K562 (cell line): Measurements from ENCODE around the gene CDCA5. TPM values are rescaled to one million over a fixed set of nuclear protein-coding genes. Genes with fewer than 3 reads are reported as not detected.

ENCODE experiments used
- ATAC-seq: fragments of 200-7000 bp; cut with Tn5 transposase; 3 replicates; pipeline ENCODE4 v1.9.1; 2020; ENCODE audit warnings: moderate library complexity
- BruUV-seq: library from RNA; stranded (reverse); fragments of 400-500 nt; replicated peaks from 2 replicates; lab custom pipeline; 2021; lab: Mats Ljungman, UMichigan
- CTCF ChIA-PET: fragments of 300-600 bp; formaldehyde crosslinking; extraction: SDS; loops from one replicate; lab custom pipeline; 2021; ENCODE audit warnings: low intra/inter-chr PET ratio; lab: Yijun Ruan, JAX
- POLR2A ChIA-PET: fragments of 300-600, 350-650 bp; sonication (Branson Sonifier 250); formaldehyde crosslinking; extraction: SDS; loops from one replicate; lab custom pipeline; 2021; ENCODE audit warnings: antibody characterized with exemption, inconsistent platforms; lab: Yijun Ruan, JAX
- DNase-seq, 4 experiments: peaks; one replicate each; pipeline versions ENCODE4 v3.0.0 to v3.0.0-alpha.2; 2011 to 2018; ENCODE audit warnings: low spot score in 3 of 4, mixed read lengths in 3 of 4; ENCODE audit errors: extremely low read depth in 1 of 4
- FAIRE-seq: peaks from 2 replicates; lab custom pipeline; 2011; peaks lifted over from hg19 to GRCh38; lab: Jason Lieb, UNC
- H2AFZ ChIP-seq: 2 replicates; pipeline ENCODE4 v1.6.0; 2011; ENCODE audit warnings: low read depth, low read length, control low read depth, inconsistent platforms
- H3K27ac ChIP-seq: fragments of 200-600 bp; 3 replicates; pipeline ENCODE4 v1.8.0; 2011; ENCODE audit warnings: low read depth, mild to moderate bottlenecking, control low read depth, inconsistent platforms, low read length, moderate library complexity, mixed read lengths; ENCODE audit errors: extremely low read depth
- H3K27me3 ChIP-seq, 2 experiments: fragments of 300-600 bp in 1 of 2; 2 replicates in 1 of 2; 3 replicates in 1 of 2; pipeline versions ENCODE4 v1.6.0 to v1.8.0; 2011; ENCODE audit warnings: inconsistent platforms in 2 of 2, low read length in 2 of 2, mild to moderate bottlenecking in 1 of 2, mixed read lengths in 1 of 2, moderate library complexity in 1 of 2; ENCODE audit not compliant: control insufficient read depth in 2 of 2, insufficient read depth in 2 of 2
- H3K36me3 ChIP-seq: fragments of 300-600 bp; 3 replicates; pipeline ENCODE4 v1.8.0; 2011; ENCODE audit warnings: mild to moderate bottlenecking, low read length, inconsistent platforms; ENCODE audit not compliant: control insufficient read depth, insufficient read depth
- H3K4me1 ChIP-seq, 2 experiments: fragments of 200-600 bp in 1 of 2; replicated peaks in 1 of 2; 2 replicates in 1 of 2; 3 replicates in 1 of 2; pipeline versions ENCODE4 v1.5.1 to v1.8.0; 2011; ENCODE audit warnings: inconsistent platforms in 2 of 2, low read length in 2 of 2, mild to moderate bottlenecking in 1 of 2, mixed read lengths in 1 of 2, moderate library complexity in 1 of 2; ENCODE audit not compliant: control insufficient read depth in 2 of 2, insufficient read depth in 2 of 2
- H3K4me2 ChIP-seq: 2 replicates; pipeline ENCODE4 v1.6.1; 2011; ENCODE audit warnings: low read length, control low read depth, inconsistent platforms, mixed read lengths; ENCODE audit not compliant: insufficient read depth
- H3K4me3 ChIP-seq: fragments of 200-600 bp; sonication (generic), shearing (Covaris generic); 2 replicates; pipeline ENCODE4 v1.5.1; 2016; ENCODE audit warnings: control low read depth, inconsistent platforms
- H3K79me2 ChIP-seq: fragments of 200-600 bp; 3 replicates; pipeline ENCODE4 v1.8.0; 2011; ENCODE audit warnings: low read length, inconsistent platforms; ENCODE audit not compliant: control insufficient read depth, insufficient read depth
- H3K9ac ChIP-seq, 2 experiments: 2 replicates each; pipeline versions ENCODE4 v1.6.0 to v1.6.1; 2011; ENCODE audit warnings: low read depth in 2 of 2, low read length in 2 of 2, control low read depth in 1 of 2, inconsistent platforms in 1 of 2, mild to moderate bottlenecking in 1 of 2, mixed read lengths in 1 of 2; ENCODE audit not compliant: insufficient read depth in 1 of 2
- H3K9me1 ChIP-seq: one replicate; pipeline ENCODE4 v1.6.0; 2011; ENCODE audit warnings: inconsistent platforms, mild to moderate bottlenecking, low read length, moderate library complexity; ENCODE audit not compliant: control insufficient read depth, insufficient read depth
- H3K9me3 ChIP-seq: replicated peaks from 2 replicates; pipeline ENCODE4 v1.5.1; 2011; ENCODE audit warnings: low read depth, low read length, inconsistent platforms; ENCODE audit not compliant: control insufficient read depth, insufficient read depth
- H4K20me1 ChIP-seq: replicated peaks from 2 replicates; pipeline ENCODE4 v1.6.1; 2011; ENCODE audit warnings: low read length, inconsistent platforms, mixed read lengths; ENCODE audit not compliant: control insufficient read depth, insufficient read depth
- ZNF212 ChIP-seq: fragments of 450-650 bp; formaldehyde crosslinking; IDR thresholded peaks from 2 replicates; pipeline ENCODE4 v1.4.0; 2020; ENCODE audit warnings: mild to moderate bottlenecking
- ZNF57 ChIP-seq: fragments of 450-650 bp; formaldehyde crosslinking; IDR thresholded peaks from 2 replicates; pipeline ENCODE4 v1.4.0; 2020; ENCODE audit warnings: mild to moderate bottlenecking, moderate library complexity
- WGBS: fragments of 100-300 bp; shearing (Covaris generic); methylation state at CpG from one replicate; pipeline ENCODE4 v1.1.6; 2016; ENCODE audit warnings: low coverage, mixed read lengths; ENCODE audit not compliant: insufficient coverage; ENCODE audit errors: missing lambda C conversion rate; 5-methylcytosine and 5-hydroxymethylcytosine counted together
- in situ Hi-C: fragments of 300-500 bp; cut with MboI; formaldehyde crosslinking; loops from 4 replicates; pipeline ENCODE4 v1.15.0; 2018; ENCODE audit warnings: inconsistent platforms, mixed read lengths
- intact Hi-C: fragments of 100-400 bp; cut with micrococcal nuclease; formaldehyde crosslinking; loops from 2 replicates; pipeline ENCODE4 v1.14.2; 2022
- polyA plus RNA-seq, 8 experiments: library from polyadenylated mRNA; depleted of rRNA in 4 of 8; stranded (reverse) in 5 of 8; unstranded in 3 of 8; fragments of >200 nt; fragmentation: Nextera tagmentation in 2 of 8; fragmentation: Illumina TruSeq in 1 of 8; extraction: Ambion mirVana in 2 of 8; extraction: Trizol in 1 of 8; gene quantifications; 2 replicates each; pipeline versions ENCODE4 v1.2.1 to v1.2.3, GENCODE V29; 2011 to 2014; ENCODE audit warnings: inconsistent platforms in 1 of 8, missing spikeins in 1 of 8
- total RNA-seq, 7 experiments: library from RNA; depleted of rRNA in 6 of 7; stranded (reverse); fragments of >200 nt in 6 of 7; fragmentation: Illumina TruSeq in 2 of 7; extraction: Trizol in 2 of 7; gene quantifications; 2 replicates each; pipeline versions ENCODE4 v1.2.1 to v1.2.3, GENCODE V29; 2011 to 2021; ENCODE audit warnings: low replicate concordance in 1 of 7
- TF ChIP-seq, protein P1 (sequence below): fragments of 450-650 bp; IDR thresholded peaks from 2 replicates; pipeline ENCODE4 v1.6.1; 2016; ENCODE audit warnings: low read depth, mild to moderate bottlenecking, moderate library complexity
- TF ChIP-seq, protein P2 (sequence below): sonication (generic); formaldehyde crosslinking; IDR thresholded peaks from 2 replicates; pipeline ENCODE4 v1.9.0; 2022; ENCODE audit warnings: mild to moderate bottlenecking, missing genetic modification reagents
- TF ChIP-seq, protein P3 (sequence below): sonication (generic); formaldehyde crosslinking; IDR thresholded peaks from 2 replicates; pipeline ENCODE4 v1.8.1; 2023; ENCODE audit warnings: mild to moderate bottlenecking, missing genetic modification reagents
- TF ChIP-seq, protein P4 (sequence below): fragments of 450-650 bp; conservative IDR thresholded peaks from 2 replicates; pipeline ENCODE4 v1.6.1; 2016; ENCODE audit warnings: missing genetic modification characterization, low read depth, mild to moderate bottlenecking, control low read depth, missing compliant biosample characterization
- TF ChIP-seq, protein P5 (sequence below): fragments of 250-450 bp; sonication (Bioruptor Pico); IDR thresholded peaks from 2 replicates; pipeline ENCODE4 v1.4.0; 2020
- TF ChIP-seq, protein P6 (sequence below): sonication (generic); formaldehyde crosslinking; IDR thresholded peaks from 2 replicates; pipeline ENCODE4 v1.8.1; 2022; ENCODE audit warnings: missing genetic modification reagents

The CDCA5 gene
- total and polyA plus RNA-seq, 9 of the 15 experiments (the other 6 are each of a cell fraction or from before 2014, with no cell fraction given) = 18.9 to 94.3 (median 64.6) TPM

DNA sequence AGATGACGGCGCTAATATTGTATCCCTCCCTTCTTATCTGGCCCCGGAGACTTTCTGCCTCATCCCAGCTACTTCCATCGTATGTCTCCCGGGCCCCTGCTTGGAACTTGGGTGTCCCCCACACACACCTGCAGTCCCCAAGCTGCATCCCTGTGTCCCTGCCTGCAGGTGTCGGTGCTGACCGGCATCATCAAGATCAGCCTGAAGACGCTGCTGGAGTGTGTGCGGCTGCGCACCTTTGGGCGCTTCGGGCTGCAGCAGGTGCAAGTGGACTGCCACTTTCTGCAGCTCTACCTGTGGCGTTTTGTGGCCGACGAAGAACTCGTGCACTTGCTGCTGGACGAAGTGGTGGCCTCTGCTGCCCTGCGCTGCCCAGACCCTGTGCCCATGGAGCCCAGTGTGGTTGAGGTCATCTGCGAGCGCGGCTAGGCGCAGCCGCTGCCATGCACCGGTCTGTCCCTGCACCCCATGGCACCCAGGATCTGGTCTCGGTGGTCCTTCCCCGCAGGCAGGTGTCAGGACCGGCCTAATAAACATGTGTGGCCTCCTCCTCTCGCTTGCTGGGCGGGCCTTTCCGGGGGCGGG, 27.4 kb upstream of the CDCA5 start:
- ChIA-PET CTCF (interaction anchor here (1.1 to 2.5 kb wide), 4 partner anchors 69 to 143 kb away, joined by 4 to 19 read pairs (median 13); partner anchors contain the start of genes ARL2 and CAPN1), POLR2A (interaction anchor here (0.6 to 7.2 kb wide), 20 partner anchors 9 to 312 kb away, joined by 3 to 92 read pairs (median 4); partner anchors contain the start of genes ARL2, FAU, MRPL49 and NEAT1)
- H3K9me1 ChIP-seq = no peaks in the 10 kb centered on the region
- peaks cover 14% of the 10 kb centered on the region for H3K79me2 ChIP-seq
- in situ Hi-C loops (no loop called here), intact Hi-C loops (loop anchor here (1.0 to 10.0 kb wide), 6 partner anchors 70 to 264 kb away; partner anchors contain the start of genes CAPN1 and CDC42EP2)
- WGBS = 63% methylated on average over 31 of the region's 31 CpGs
- H3K27ac ChIP-seq = no peak overlapping the region
- no peak overlapping the region for H3K4me3 ChIP-seq
- H4K20me1 ChIP-seq = no peaks in the 10 kb centered on the region
- no peak for DNase-seq
- no peak overlapping the region for H3K4me2 ChIP-seq
- peaks cover 32% of the 10 kb centered on the region for H3K36me3 ChIP-seq
- H2AFZ ChIP-seq = no peak overlapping the region
- H3K27me3 ChIP-seq = no peaks in the 10 kb centered on the region
- no TSS peak for BruUV-seq
- H3K4me1 ChIP-seq = peaks cover 25 to 56% of the 10 kb centered on the region in 2 experiments
- H3K9me3 ChIP-seq = no peaks in the 10 kb centered on the region
- peak overlapping the region in 1 of 2 experiments; percentile 67; a peak in 2 of 4 replicates for H3K9ac ChIP-seq
- no peak for FAIRE-seq
- no peak for ATAC-seq
- TF ChIP-seq ZNF57 = no peak
- no peak for TF ChIP-seq ZNF212 (CRISPR knock-in tag)
- TF ChIP-seq, protein P1, sequence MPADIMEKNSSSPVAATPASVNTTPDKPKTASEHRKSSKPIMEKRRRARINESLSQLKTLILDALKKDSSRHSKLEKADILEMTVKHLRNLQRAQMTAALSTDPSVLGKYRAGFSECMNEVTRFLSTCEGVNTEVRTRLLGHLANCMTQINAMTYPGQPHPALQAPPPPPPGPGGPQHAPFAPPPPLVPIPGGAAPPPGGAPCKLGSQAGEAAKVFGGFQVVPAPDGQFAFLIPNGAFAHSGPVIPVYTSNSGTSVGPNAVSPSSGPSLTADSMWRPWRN = no peak
- TF ChIP-seq, protein P2, sequence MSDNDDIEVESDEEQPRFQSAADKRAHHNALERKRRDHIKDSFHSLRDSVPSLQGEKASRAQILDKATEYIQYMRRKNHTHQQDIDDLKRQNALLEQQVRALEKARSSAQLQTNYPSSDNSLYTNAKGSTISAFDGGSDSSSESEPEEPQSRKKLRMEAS (CRISPR knock-in tag) = peak; percentile 37
- TF ChIP-seq, protein P3, sequence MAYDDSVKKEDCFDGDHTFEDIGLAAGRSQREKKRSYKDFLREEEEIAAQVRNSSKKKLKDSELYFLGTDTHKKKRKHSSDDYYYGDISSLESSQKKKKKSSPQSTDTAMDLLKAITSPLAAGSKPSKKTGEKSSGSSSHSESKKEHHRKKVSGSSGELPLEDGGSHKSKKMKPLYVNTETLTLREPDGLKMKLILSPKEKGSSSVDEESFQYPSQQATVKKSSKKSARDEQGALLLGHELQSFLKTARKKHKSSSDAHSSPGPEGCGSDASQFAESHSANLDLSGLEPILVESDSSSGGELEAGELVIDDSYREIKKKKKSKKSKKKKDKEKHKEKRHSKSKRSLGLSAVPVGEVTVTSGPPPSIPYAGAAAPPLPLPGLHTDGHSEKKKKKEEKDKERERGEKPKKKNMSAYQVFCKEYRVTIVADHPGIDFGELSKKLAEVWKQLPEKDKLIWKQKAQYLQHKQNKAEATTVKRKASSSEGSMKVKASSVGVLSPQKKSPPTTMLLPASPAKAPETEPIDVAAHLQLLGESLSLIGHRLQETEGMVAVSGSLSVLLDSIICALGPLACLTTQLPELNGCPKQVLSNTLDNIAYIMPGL (CRISPR knock-in tag) = 0 out of 2 replicates have a peak, but pooled peaks have one; percentile 65
- TF ChIP-seq, protein P4, sequence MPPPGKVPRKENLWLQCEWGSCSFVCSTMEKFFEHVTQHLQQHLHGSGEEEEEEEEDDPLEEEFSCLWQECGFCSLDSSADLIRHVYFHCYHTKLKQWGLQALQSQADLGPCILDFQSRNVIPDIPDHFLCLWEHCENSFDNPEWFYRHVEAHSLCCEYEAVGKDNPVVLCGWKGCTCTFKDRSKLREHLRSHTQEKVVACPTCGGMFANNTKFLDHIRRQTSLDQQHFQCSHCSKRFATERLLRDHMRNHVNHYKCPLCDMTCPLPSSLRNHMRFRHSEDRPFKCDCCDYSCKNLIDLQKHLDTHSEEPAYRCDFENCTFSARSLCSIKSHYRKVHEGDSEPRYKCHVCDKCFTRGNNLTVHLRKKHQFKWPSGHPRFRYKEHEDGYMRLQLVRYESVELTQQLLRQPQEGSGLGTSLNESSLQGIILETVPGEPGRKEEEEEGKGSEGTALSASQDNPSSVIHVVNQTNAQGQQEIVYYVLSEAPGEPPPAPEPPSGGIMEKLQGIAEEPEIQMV (tag) = no peak
- TF ChIP-seq, protein P5, sequence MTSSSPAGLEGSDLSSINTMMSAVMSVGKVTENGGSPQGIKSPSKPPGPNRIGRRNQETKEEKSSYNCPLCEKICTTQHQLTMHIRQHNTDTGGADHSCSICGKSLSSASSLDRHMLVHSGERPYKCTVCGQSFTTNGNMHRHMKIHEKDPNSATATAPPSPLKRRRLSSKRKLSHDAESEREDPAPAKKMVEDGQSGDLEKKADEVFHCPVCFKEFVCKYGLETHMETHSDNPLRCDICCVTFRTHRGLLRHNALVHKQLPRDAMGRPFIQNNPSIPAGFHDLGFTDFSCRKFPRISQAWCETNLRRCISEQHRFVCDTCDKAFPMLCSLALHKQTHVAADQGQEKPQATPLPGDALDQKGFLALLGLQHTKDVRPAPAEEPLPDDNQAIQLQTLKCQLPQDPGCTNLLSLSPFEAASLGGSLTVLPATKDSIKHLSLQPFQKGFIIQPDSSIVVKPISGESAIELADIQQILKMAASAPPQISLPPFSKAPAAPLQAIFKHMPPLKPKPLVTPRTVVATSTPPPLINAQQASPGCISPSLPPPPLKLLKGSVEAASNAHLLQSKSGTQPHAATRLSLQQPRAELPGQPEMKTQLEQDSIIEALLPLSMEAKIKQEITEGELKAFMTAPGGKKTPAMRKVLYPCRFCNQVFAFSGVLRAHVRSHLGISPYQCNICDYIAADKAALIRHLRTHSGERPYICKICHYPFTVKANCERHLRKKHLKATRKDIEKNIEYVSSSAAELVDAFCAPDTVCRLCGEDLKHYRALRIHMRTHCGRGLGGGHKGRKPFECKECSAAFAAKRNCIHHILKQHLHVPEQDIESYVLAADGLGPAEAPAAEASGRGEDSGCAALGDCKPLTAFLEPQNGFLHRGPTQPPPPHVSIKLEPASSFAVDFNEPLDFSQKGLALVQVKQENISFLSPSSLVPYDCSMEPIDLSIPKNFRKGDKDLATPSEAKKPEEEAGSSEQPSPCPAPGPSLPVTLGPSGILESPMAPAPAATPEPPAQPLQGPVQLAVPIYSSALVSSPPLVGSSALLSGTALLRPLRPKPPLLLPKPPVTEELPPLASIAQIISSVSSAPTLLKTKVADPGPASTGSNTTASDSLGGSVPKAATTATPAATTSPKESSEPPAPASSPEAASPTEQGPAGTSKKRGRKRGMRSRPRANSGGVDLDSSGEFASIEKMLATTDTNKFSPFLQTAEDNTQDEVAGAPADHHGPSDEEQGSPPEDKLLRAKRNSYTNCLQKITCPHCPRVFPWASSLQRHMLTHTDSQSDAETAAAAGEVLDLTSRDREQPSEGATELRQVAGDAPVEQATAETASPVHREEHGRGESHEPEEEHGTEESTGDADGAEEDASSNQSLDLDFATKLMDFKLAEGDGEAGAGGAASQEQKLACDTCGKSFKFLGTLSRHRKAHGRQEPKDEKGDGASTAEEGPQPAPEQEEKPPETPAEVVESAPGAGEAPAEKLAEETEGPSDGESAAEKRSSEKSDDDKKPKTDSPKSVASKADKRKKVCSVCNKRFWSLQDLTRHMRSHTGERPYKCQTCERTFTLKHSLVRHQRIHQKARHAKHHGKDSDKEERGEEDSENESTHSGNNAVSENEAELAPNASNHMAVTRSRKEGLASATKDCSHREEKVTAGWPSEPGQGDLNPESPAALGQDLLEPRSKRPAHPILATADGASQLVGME (CRISPR knock-in tag) = no peak
- TF ChIP-seq, protein P6, sequence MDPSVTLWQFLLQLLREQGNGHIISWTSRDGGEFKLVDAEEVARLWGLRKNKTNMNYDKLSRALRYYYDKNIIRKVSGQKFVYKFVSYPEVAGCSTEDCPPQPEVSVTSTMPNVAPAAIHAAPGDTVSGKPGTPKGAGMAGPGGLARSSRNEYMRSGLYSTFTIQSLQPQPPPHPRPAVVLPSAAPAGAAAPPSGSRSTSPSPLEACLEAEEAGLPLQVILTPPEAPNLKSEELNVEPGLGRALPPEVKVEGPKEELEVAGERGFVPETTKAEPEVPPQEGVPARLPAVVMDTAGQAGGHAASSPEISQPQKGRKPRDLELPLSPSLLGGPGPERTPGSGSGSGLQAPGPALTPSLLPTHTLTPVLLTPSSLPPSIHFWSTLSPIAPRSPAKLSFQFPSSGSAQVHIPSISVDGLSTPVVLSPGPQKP = no peak
